Activated CD4-positive, alpha-beta T cell treated with anti-CD3 and anti-CD28 coated beads for 1 hour (primary cell): ENCODE measurements around the gene HS6ST3.

Source experiments
- DNase-seq: peaks from one replicate; pipeline ENCODE4 v3.0.0-alpha.2; 2020

HS6ST3 gene

DNA sequence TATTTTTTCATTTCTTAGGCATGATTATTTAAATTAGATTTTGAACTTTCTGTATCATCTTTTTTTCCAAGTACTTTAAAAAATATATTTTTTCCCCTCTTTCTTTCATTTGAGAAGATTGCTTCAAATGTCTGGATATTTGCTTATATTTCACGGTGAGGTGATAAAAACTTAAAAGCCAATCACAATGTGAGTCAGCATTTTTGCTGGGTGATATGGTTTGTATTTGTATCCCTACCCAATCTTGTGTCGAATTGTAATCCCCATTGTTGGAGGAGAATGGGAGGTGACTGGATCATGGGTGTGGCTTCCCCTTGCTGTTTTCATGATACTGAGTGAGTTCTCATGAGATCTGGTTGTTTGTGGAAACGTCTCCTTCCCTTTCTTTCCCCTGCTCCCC lies 583.9 kb downstream of the HS6ST3 start:
- no peak for DNase-seq

- DNase-seq = no peak
Measured at GRCh38 chr13:96677029-96677428, 587.1 kb downstream of the HS6ST3 start.

- no peak for DNase-seq
Measured at GRCh38 chr13:96678801-96679200, 588.9 kb downstream of the HS6ST3 start.

- DNase-seq = no peak
Measured at GRCh38 chr13:96680898-96681297, 591.0 kb downstream of the HS6ST3 start.

DNA sequence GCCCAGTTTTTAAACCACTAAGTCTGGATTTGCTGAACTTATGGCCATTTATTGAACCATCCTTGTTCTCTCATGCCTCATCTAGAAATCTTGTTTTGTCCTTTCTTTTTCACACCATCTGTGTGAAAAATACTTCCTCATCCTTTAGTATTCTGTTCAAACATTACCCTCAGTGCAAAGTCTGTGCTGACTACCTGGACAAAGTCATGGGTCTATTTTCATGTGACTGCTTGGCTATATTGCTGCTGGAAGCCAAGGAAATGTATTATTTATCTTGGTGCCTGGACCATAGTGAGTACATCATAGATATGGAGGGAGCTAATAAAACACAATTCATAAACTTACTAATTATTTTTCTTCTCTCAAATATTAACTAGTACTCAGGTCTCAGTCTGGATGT lies 591.9 kb downstream of the HS6ST3 start:
- no peak for DNase-seq

- DNase-seq = no peak
Measured at GRCh38 chr13:96684469-96684868, 594.6 kb downstream of the HS6ST3 start.

GRCh38 chr13:96684907-96685306 lies 595.0 kb downstream of the HS6ST3 start:
- DNase-seq = no peak

DNA sequence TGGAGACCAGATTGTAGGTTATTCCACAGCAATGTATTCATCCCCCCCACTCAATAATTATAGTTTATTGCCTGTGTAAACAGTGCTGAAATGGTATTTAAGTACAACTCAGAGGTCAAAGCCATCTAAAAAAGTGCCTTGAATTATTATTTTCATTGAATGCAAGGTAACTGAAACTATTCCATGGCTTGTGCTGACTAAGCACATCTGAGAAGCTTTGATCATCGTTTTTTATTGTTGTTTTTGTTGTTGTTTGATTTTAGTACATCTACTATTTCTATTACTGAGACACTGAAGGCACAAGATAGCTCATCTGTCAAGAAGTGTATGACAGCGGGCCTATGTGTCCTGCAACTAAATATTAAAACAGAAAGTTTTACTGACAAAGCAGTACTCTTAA lies 596.4 kb downstream of the HS6ST3 start:
- no peak for DNase-seq

- no peak for DNase-seq
Measured at GRCh38 chr13:96687191-96687590, 597.3 kb downstream of the HS6ST3 start.

- no peak for DNase-seq
Measured at GRCh38 chr13:96690998-96691397, 601.1 kb downstream of the HS6ST3 start.

GRCh38 chr13:96696389-96696900 lies 606.5 kb downstream of the HS6ST3 start:
- DNase-seq = no peak

DNA sequence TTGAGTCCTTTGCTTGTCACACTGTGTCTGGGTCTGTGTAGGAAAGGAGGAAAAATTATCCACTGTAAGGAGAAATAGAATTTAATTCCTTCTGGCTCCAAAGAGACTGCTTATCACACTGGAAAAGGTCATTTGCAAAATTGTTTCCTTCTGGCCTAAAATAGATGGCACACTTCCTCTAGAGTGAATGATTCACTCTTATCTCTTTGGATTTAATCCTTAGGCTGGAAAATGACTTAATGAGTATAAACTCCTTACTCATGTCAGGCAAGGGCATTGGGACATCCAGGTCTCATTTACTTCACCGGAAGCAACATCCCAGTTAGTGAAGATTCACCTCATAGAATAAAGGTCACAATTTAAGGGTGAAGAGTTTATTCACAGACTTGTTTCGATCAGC lies 610.8 kb downstream of the HS6ST3 start:
- DNase-seq = no peak

DNA sequence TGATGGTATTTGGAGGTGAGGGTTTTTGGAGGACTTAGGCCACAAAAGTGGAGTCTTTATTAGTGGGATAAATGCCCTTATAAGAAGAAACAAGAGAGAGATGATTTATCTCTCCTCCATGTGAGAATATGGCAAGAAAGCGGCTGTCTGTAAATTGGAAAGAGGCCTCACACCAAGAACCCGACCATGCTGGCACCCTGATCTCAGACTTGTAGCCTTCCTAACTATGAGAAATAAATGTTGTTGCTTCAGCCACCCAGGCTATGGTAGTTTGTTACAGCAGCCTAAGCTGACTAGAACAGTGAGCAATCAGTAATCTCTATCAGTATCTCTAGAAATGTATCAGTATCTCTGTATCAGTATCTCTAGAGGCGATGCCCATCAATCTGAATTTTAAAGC lies 617.2 kb downstream of the HS6ST3 start:
- DNase-seq = no peak

DNA sequence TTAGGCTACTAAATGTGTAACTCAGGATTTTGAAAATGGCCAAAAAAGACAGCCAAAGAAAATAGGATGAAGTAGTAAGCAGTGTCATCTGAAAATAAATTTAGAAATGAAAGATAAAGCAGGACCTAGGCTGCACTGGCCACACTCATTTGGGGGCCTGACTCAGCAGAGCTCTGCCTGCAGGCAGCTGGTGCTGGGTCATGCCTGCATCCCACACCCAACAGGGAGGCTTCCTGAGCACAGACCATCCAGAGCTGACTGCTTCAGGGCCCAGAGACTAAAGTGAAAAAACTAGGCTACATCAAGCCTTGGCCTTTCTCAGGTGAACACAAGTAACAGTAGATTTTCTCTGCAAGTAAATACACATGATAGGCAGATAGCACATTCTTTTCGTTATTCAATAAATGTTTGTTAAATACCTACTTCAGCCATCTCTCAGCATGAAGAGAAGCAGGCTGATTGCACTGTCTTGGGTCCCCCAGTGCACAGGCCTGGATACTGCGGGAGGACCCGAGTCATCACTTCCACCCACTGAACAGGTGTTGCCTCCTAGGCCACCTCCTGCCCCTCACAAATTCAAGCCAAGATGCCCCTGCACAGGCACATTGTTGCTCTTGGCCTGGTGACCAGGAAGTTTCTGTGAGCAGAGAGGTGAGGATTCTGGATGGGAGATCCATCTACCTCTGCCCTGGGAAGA lies 620.4 kb downstream of the HS6ST3 start:
- no peak for DNase-seq

GRCh38 chr13:96720446-96720845 lies 630.5 kb downstream of the HS6ST3 start:
- DNase-seq = no peak

GRCh38 chr13:96726651-96727050 lies 636.7 kb downstream of the HS6ST3 start:
- DNase-seq = no peak

- no peak for DNase-seq
Measured at GRCh38 chr13:96728463-96728862, 638.6 kb downstream of the HS6ST3 start.

DNA sequence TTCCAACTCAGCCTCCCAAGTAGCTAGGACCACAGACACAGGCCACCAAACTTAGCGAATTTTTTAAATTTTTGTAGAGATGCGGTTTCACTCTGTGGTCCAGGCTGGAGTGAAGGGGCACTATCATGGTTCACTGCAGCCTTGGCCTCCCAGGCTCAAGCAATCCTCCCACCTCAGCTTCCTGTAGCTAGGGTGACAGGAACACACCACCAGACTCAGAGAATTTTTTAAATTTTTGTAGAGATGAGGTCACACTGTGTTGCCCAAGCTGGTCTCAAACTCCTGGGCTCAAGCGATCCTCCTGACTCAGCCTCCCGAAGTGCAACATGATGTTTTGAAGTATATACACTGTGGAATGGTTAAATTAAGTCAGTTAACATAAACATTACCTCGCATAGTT lies 640.8 kb downstream of the HS6ST3 start:
- DNase-seq = no peak

DNA sequence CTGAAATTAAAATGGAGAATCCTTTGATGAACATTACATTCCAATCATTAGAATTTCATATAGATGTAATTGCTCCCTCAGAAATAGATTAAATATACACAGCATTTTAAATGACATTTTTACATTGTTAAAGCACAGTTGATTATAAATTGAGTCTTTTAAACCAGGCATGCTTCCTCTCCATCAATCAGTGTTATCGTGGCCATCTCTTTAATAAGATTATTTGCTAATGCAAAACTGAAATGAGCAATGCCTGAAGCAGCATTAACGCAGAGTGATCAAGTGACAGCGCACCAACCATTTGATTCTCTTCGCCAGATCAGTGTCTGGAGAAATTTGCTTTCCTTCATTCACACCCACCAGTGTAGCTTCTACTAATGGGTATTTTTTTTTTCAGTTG lies 644.6 kb downstream of the HS6ST3 start:
- DNase-seq = no peak

GRCh38 chr13:96741779-96742178 lies 651.9 kb downstream of the HS6ST3 start:
- no peak for DNase-seq

DNA sequence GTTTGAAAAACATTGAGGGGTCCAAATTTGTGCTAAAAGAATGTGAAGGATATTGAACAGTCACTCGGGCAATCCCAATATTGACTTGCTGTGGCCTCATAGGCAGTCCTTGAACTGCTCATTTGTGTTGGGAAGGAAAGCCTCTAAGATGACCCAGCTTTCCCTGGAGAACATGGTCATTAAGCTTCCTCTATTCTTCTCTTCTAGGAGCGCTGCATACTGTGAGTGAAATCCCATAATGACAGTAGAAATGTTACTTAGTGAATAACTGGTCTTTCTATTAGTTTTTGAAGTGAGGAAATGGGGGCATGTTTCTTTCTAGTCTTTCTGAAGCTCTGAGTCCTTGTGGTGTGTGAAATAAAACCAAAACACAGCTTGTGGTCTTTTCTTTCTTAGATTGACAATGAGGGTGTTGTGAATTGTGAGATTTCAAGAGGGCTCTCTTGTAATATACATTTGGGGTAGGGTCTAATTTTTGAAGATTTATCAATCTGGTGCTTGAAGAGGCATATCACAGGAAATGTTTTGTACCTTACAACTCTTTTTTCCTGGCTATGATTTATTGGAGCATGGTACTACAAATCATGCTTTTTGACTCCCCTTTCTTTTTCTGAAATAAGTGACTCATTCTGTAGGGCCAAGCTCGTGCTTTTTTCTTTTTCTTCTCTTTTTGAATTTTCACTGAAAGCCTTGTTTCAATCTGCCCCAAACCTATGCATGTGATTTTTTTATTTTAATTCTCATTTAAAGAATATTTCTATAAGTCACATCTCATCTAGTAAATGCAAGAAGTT lies 653.6 kb downstream of the HS6ST3 start:
- DNase-seq = no peak

DNA sequence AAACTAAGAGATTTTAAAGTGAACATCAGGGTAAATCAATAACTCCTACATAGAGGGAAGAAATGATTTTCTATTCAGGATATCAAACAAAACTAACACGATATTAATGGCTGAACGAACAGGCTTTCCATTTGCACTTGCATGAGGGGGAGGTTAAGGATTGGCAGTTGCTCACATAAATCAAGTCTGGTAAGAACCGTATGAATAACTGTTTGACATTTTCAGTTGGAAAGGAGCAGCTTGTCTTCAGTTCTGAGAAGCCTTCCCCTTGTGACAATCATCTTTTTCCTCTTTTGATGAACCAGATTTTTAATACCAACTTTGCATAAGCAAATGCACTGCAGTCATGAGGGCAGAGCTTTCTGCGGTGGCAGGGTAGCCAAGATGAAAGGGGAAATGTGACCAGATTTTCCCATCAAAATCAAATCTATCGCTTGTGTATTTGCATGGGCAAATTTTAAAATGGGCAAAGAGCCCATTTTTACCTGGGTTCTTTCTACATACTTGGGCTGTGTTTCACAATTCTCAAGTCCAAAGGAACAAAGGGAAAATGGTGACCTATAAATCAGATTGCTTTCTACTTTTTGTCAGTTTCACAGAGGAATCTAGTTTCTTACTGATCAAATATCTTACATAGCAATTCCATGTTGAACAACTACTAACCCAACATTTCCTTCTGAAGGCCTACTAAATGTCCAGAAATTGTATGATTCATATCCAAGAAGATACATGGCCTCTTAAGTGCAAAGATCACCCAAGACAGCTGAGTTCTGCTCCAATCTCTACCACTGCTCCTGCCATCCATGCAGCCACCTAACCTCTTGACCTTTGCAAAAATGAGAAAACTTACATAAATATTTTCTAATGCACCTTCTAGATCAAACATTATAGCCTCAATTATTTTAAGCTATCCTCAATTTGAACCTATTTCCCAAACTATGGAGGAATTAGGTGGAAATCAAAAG lies 654.7 kb downstream of the HS6ST3 start:
- no peak for DNase-seq

GRCh38 chr13:96746886-96747285 lies 657.0 kb downstream of the HS6ST3 start:
- DNase-seq = no peak
